A673 (cell line): ENCODE measurements around the gene SMC6.

Experiments
- EZH2 ChIP-seq: fragments of 200-600 bp; sonication (generic); IDR thresholded peaks from 2 replicates; pipeline ENCODE4 v1.6.1; 2017; ENCODE audit warnings: borderline replicate concordance, low read depth, mild to moderate bottlenecking, mixed read lengths, antibody characterized with exemption, low read length; ENCODE audit not compliant: poor library complexity, severe bottlenecking
- TF ChIP-seq, protein P1 (sequence below): fragments of 300-800, 200-600 bp; sonication (generic); conservative IDR thresholded peaks from 2 replicates; pipeline ENCODE4 v1.5.1; 2017; ENCODE audit warnings: low read depth, mild to moderate bottlenecking, antibody characterized with exemption, low read length, moderate library complexity, mixed read lengths

DNA sequence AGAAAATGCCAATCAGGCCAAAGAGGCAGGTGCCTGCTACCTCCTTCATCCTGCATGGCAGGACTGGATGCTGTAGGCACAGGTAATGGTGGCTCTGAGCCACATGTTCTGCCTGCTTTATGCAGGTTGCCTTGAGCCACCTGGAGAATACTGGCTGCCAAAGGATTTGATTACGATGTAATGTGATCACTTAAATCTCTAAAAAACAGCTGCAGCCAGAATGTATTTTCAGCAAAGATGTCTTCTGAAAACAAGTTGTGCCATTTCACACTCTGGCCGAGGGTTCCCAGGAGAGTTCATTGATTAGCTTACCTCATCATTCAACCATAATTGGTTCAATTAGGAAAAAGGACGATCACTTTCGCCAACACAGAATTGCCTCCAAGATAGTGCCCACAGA is 44.7 kb upstream of the SMC6 start:
- TF ChIP-seq, protein P1, sequence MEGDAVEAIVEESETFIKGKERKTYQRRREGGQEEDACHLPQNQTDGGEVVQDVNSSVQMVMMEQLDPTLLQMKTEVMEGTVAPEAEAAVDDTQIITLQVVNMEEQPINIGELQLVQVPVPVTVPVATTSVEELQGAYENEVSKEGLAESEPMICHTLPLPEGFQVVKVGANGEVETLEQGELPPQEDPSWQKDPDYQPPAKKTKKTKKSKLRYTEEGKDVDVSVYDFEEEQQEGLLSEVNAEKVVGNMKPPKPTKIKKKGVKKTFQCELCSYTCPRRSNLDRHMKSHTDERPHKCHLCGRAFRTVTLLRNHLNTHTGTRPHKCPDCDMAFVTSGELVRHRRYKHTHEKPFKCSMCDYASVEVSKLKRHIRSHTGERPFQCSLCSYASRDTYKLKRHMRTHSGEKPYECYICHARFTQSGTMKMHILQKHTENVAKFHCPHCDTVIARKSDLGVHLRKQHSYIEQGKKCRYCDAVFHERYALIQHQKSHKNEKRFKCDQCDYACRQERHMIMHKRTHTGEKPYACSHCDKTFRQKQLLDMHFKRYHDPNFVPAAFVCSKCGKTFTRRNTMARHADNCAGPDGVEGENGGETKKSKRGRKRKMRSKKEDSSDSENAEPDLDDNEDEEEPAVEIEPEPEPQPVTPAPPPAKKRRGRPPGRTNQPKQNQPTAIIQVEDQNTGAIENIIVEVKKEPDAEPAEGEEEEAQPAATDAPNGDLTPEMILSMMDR, result no peak
- no peak for TF ChIP-seq EZH2
